Liver (tissue), 9 donors: ENCODE measurements around the gene PHOSPHO1. TPM values are rescaled to one million over a fixed set of nuclear protein-coding genes. Genes with fewer than 3 reads are reported as not detected.
A peak's percentile ranks its signal among the peaks of the same experiment; 100 is the strongest.

Source experiments
- DNase-seq: peaks from one replicate; pipeline ENCODE4 v3.0.0-alpha.2; 2017; ENCODE audit warnings: low spot score
- H3K27ac ChIP-seq, 2 donors: one replicate each; pipeline ENCODE4 v1.7.0; 2013; ENCODE audit warnings: inconsistent platforms in 2 of 2, low read length in 2 of 2, control low read depth in 1 of 2, low read depth in 1 of 2, mild to moderate bottlenecking in 1 of 2
- H3K27me3 ChIP-seq, 4 donors: one replicate each; pipeline versions ENCODE4 v1.6.1 to v1.7.0; 2013; ENCODE audit warnings: low read length in 3 of 4, inconsistent platforms in 1 of 4, mild to moderate bottlenecking in 1 of 4, moderate library complexity in 1 of 4; ENCODE audit not compliant: control insufficient read depth in 4 of 4, insufficient read depth in 4 of 4
- H3K36me3 ChIP-seq, 4 donors: one replicate each; pipeline versions ENCODE4 v1.6.1 to v1.7.0; 2013; ENCODE audit warnings: low read length in 3 of 4, mild to moderate bottlenecking in 3 of 4, low read depth in 1 of 4, moderate library complexity in 1 of 4; ENCODE audit not compliant: control insufficient read depth in 4 of 4, insufficient read depth in 3 of 4
- H3K4me1 ChIP-seq, 4 donors: one replicate each; pipeline versions ENCODE4 v1.6.1 to v1.7.0; 2013; ENCODE audit warnings: low read length in 3 of 4, mild to moderate bottlenecking in 3 of 4, moderate library complexity in 1 of 4; ENCODE audit not compliant: control insufficient read depth in 4 of 4, insufficient read depth in 4 of 4
- H3K4me3 ChIP-seq, 3 donors: one replicate each; pipeline versions ENCODE4 v1.6.1 to v1.7.0; 2013; ENCODE audit warnings: low read length in 3 of 3, control low read depth in 1 of 3, low read depth in 1 of 3, mild to moderate bottlenecking in 1 of 3
- H3K9ac ChIP-seq, 2 donors: one replicate each; pipeline ENCODE4 v1.7.0; 2013; ENCODE audit warnings: low read length in 2 of 2, mild to moderate bottlenecking in 2 of 2, moderate library complexity in 2 of 2, control low read depth in 1 of 2, low read depth in 1 of 2
- H3K9me3 ChIP-seq, 4 donors: one replicate each; pipeline versions ENCODE4 v1.6.1 to v1.7.0; 2013; ENCODE audit warnings: low read length in 3 of 4; ENCODE audit not compliant: control insufficient read depth in 4 of 4
- EGR1 ChIP-seq, 2 donors: IDR thresholded peaks; 2 replicates each; pipeline ENCODE4 v1.6.1; 2016 to 2018; ENCODE audit warnings: antibody characterized with exemption in 2 of 2, low read depth in 2 of 2
- FOXA1 ChIP-seq: IDR thresholded peaks from 2 replicates; pipeline ENCODE4 v1.6.1; 2016; ENCODE audit warnings: antibody characterized with exemption
- GABPA ChIP-seq, 2 donors: IDR thresholded peaks in 1 of 2; conservative IDR thresholded peaks in 1 of 2; 2 replicates each; pipeline ENCODE4 v1.6.1; 2016; ENCODE audit warnings: antibody characterized with exemption in 2 of 2, mild to moderate bottlenecking in 1 of 2, moderate library complexity in 1 of 2
- HNF4A ChIP-seq, 2 donors: conservative IDR thresholded peaks; 2 replicates each; pipeline ENCODE4 v1.6.1; 2016; ENCODE audit warnings: antibody characterized with exemption in 2 of 2, mild to moderate bottlenecking in 2 of 2
- JUND ChIP-seq, 2 donors: IDR thresholded peaks; 2 replicates each; pipeline ENCODE4 v1.6.1; 2016; ENCODE audit warnings: antibody characterized with exemption in 2 of 2
- NR2F2 ChIP-seq: IDR thresholded peaks from 2 replicates; pipeline ENCODE4 v1.6.1; 2016; ENCODE audit warnings: antibody characterized with exemption
- RAD21 ChIP-seq, 2 donors: IDR thresholded peaks; 2 replicates each; pipeline ENCODE4 v1.6.1; 2016; ENCODE audit warnings: antibody characterized with exemption in 2 of 2, mild to moderate bottlenecking in 2 of 2
- RXRA ChIP-seq, 2 donors: IDR thresholded peaks; 2 replicates each; pipeline ENCODE4 v1.6.1; 2017 to 2018; ENCODE audit warnings: antibody characterized with exemption in 2 of 2, mild to moderate bottlenecking in 1 of 2
- SP1 ChIP-seq: IDR thresholded peaks from 2 replicates; pipeline ENCODE4 v1.6.1; 2018; ENCODE audit warnings: antibody characterized with exemption, mild to moderate bottlenecking
- TAF1 ChIP-seq: conservative IDR thresholded peaks from 2 replicates; pipeline ENCODE4 v1.6.1; 2016; ENCODE audit warnings: antibody characterized with exemption, mild to moderate bottlenecking
- YY1 ChIP-seq: IDR thresholded peaks from 2 replicates; pipeline ENCODE4 v1.6.1; 2016; ENCODE audit warnings: antibody characterized with exemption, mild to moderate bottlenecking
- WGBS: extraction: QIAGEN DNeasy Blood & Tissue Kit; methylation state at CpG from one replicate; pipeline ENCODE4 v1.1.7; 2013; 5-methylcytosine and 5-hydroxymethylcytosine counted together
- polyA plus RNA-seq, 2 donors: library from polyadenylated mRNA; stranded (reverse) in 1 of 2; unstranded in 1 of 2; fragments of 200-250 nt in 1 of 2; fragments of >200 nt in 1 of 2; fragmentation: Nextera tagmentation in 1 of 2; extraction: Ambion mirVana in 1 of 2; gene quantifications; one replicate each; pipeline versions ENCODE4 v1.2.1 to v1.2.3, GENCODE V29; 2013 to 2015
- total RNA-seq, 2 donors: library from RNA; depleted of rRNA; stranded (reverse); fragments of >200 nt; gene quantifications; one replicate each; pipeline ENCODE4 v1.2.3, GENCODE V29; 2014
- TF ChIP-seq, protein P1 (sequence below): fragments of 150-350 bp; IDR thresholded peaks from 2 replicates; pipeline ENCODE4 v1.5.1; 2017; ENCODE audit warnings: improper control_type of control experiment, low read depth, low read length; ENCODE audit not compliant: missing input control
- TF ChIP-seq, protein P2 (sequence below): IDR thresholded peaks from 2 replicates; pipeline ENCODE4 v1.6.1; 2016; ENCODE audit warnings: antibody characterized with exemption
- TF ChIP-seq, protein P3 (sequence below): IDR thresholded peaks from 2 replicates; pipeline ENCODE4 v1.6.1; 2016; ENCODE audit warnings: antibody characterized with exemption
- TF ChIP-seq, protein P4 (sequence below): IDR thresholded peaks from 2 replicates; pipeline ENCODE4 v1.6.1; 2016; ENCODE audit warnings: antibody characterized with exemption
- donor health status: healthy.
- donor health status: healthy.
- donor health status: healthy.
- donor health status: healthy.
- donor health status: healthy.

The PHOSPHO1 gene
- total and polyA plus RNA-seq, 4 donors, result 0.22 to 99.4 (median 0.40) TPM

DNA sequence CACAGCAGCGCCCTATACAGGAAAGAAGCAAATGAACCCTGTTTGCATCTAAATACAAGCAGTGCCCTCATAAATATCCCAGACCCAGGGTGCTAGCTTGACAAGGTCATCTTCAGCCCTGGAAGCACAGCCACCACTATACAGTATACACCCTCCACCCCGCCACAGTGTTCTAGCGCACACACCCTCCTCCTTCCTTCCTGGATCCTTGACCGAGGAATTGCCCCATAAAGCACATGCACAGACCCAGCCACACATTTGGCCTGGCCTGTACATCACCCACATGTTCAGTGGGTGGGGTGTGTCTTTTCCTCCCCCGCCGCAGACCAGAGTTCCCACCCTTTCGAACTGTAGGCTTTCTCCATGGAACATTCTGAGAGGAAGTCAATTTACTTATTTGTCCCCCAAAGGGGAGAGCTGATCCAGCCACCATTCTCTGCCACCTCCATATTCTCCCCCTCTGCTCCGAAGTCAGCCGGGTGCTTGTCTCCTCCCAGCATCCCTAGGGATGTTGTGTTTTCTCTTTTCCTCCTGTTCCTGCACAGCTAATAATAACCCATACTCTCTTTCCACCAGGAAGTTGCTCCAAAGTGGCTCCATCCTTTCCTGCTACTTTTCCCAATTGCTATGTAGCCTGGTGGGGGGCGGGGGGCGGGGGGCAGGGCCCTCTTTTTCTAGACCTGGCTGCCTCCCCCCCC, 13.5 kb downstream of the PHOSPHO1 start (continued):
- TF ChIP-seq HNF4A (conservative IDR thresholded peaks at IDR 0.05) (no peak), RXRA (IDR thresholded peaks at IDR 0.05) (peak in 1 of 2 donors; percentile 27), SP1 (peak; percentile 21), EGR1 (IDR thresholded peaks at IDR 0.05; ENCODE audit: low read depth in 2 of 2) (no peak), NR2F2 (peak; percentile 71), YY1 (no peak)
- TF ChIP-seq, protein P1, sequence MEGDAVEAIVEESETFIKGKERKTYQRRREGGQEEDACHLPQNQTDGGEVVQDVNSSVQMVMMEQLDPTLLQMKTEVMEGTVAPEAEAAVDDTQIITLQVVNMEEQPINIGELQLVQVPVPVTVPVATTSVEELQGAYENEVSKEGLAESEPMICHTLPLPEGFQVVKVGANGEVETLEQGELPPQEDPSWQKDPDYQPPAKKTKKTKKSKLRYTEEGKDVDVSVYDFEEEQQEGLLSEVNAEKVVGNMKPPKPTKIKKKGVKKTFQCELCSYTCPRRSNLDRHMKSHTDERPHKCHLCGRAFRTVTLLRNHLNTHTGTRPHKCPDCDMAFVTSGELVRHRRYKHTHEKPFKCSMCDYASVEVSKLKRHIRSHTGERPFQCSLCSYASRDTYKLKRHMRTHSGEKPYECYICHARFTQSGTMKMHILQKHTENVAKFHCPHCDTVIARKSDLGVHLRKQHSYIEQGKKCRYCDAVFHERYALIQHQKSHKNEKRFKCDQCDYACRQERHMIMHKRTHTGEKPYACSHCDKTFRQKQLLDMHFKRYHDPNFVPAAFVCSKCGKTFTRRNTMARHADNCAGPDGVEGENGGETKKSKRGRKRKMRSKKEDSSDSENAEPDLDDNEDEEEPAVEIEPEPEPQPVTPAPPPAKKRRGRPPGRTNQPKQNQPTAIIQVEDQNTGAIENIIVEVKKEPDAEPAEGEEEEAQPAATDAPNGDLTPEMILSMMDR, result no peak

DNA sequence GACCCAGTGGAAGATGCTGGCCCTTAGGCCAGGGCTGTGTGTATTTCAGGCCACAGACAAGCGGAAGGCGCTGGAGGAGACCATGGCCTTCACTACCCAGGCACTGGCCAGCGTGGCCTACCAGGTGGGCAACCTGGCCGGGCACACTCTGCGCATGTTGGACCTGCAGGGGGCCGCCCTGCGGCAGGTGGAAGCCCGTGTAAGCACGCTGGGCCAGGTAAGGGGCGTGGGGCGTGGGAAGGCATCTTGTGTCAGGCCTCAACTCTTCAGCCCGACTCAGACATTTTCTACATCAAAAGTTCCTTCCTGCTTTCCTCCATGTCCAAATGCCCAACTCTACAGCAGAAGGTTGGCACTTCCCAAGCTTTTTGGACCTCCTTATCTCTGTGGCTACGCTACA, 14.1 kb downstream of the PHOSPHO1 start:
- DNase-seq, result no peak
- Histone ChIP-seq H3K27ac (peak overlapping the region in 1 of 2 donors; percentile 38), H3K27me3 (no peaks in the 10 kb centered on the region), H3K9me3 (no peaks in the 10 kb centered on the region), H3K4me1 (peaks cover 0 to 12% (median 1%) of the 10 kb centered on the region in 4 donors), H3K4me3 (no peak overlapping the region), H3K36me3 (no peaks in the 10 kb centered on the region), H3K9ac (no peak overlapping the region)
- 82% methylated on average over 13 of the region's 13 CpGs for WGBS
- TF ChIP-seq, protein P2, sequence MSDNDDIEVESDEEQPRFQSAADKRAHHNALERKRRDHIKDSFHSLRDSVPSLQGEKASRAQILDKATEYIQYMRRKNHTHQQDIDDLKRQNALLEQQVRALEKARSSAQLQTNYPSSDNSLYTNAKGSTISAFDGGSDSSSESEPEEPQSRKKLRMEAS, result no peak
- TF ChIP-seq, protein P1, result no peak
- no peak for TF ChIP-seq GABPA (IDR thresholded peaks at IDR 0.05 in 1 of 2, conservative IDR thresholded peaks at IDR 0.05 in 1 of 2)
- no peak for TF ChIP-seq RXRA (IDR thresholded peaks at IDR 0.05)
- TF ChIP-seq TAF1, result no peak
- TF ChIP-seq EGR1 (IDR thresholded peaks at IDR 0.05; ENCODE audit: low read depth in 2 of 2), result no peak

DNA sequence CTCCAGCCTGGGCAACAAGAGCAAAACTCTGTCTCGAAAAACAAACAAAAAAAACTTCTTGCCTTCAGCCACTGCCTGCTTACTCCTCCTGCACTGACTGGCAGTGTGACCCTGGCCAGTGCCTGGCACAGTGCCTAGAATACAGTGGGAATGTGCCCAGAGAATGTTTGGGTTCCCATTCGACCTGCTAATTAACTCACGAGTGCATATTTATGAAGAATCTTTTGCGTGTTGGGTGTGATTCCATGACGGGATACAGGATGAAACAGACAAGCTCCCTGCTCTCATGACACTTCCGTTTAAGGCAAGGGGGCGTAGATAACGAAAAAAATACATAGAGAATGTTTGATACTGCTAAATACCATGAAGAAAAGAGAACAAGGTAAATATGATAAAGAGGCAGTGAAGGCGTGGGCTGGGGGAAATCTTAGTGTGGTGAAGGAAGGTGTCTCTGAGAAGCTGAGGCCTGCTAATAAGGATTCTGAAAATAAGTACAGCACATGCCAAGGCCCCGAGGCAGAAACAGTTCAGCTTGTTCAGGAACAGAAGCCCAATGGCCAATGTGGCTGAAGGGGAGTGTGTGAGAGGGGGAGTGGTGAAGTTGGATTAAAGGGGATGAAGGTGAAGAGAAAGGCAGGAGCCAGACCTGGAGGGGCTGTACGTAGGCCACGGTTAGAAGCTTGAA, 15.8 kb downstream of the PHOSPHO1 start:
- no peak for DNase-seq
- H3K27me3 ChIP-seq, result no peaks in the 10 kb centered on the region
- no peaks in the 10 kb centered on the region for H3K9me3 ChIP-seq
- no peak overlapping the region for H3K4me3 ChIP-seq
- WGBS, result 58% methylated on average over 12 of the region's 12 CpGs
- H3K4me1 ChIP-seq, result peaks cover 0 to 12% (median 1%) of the 10 kb centered on the region in 4 donors
- H3K36me3 ChIP-seq, result no peaks in the 10 kb centered on the region
- H3K9ac ChIP-seq, result peak overlapping the region in 1 of 2 donors; percentile 18
- H3K27ac ChIP-seq, result peak overlapping the region; percentile 28 to 48
- TF ChIP-seq, protein P3, sequence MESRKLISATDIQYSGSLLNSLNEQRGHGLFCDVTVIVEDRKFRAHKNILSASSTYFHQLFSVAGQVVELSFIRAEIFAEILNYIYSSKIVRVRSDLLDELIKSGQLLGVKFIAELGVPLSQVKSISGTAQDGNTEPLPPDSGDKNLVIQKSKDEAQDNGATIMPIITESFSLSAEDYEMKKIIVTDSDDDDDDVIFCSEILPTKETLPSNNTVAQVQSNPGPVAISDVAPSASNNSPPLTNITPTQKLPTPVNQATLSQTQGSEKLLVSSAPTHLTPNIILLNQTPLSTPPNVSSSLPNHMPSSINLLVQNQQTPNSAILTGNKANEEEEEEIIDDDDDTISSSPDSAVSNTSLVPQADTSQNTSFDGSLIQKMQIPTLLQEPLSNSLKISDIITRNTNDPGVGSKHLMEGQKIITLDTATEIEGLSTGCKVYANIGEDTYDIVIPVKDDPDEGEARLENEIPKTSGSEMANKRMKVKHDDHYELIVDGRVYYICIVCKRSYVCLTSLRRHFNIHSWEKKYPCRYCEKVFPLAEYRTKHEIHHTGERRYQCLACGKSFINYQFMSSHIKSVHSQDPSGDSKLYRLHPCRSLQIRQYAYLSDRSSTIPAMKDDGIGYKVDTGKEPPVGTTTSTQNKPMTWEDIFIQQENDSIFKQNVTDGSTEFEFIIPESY, result no peak
- TF ChIP-seq TAF1 (no peak), SP1 (no peak), JUND (IDR thresholded peaks at IDR 0.05) (no peak), RXRA (IDR thresholded peaks at IDR 0.05) (no peak), YY1 (no peak), GABPA (IDR thresholded peaks at IDR 0.05 in 1 of 2, conservative IDR thresholded peaks at IDR 0.05 in 1 of 2) (no peak), HNF4A (conservative IDR thresholded peaks at IDR 0.05) (no peak), FOXA1 (no peak), RAD21 (IDR thresholded peaks at IDR 0.05) (no peak)
- TF ChIP-seq, protein P4, sequence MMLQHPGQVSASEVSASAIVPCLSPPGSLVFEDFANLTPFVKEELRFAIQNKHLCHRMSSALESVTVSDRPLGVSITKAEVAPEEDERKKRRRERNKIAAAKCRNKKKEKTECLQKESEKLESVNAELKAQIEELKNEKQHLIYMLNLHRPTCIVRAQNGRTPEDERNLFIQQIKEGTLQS, result no peak
- TF ChIP-seq, protein P1, result no peak
